PC-9 (cell line): ENCODE results near the gene ZEB2. TPM values are rescaled to one million over a fixed set of nuclear protein-coding genes. Genes with fewer than 3 reads are reported as not detected.
A peak's percentile ranks its signal among the peaks of the same experiment; 100 is the strongest.

ENCODE experiments used
- BruUV-seq: library from RNA; stranded (reverse); fragments of 400-500 nt; replicated peaks from 2 replicates; lab custom pipeline; 2021; lab: Mats Ljungman, UMichigan
- CTCF ChIA-PET: fragments of 300-600 bp; sonication (Branson Sonifier 250); formaldehyde crosslinking; loops from one replicate; lab custom pipeline; 2022; ENCODE audit warnings: antibody characterized with exemption; lab: Charles Lee
- POLR2A ChIA-PET: fragments of 300-600 bp; sonication (Branson Sonifier 250); formaldehyde crosslinking; loops from one replicate; lab custom pipeline; 2022; ENCODE audit warnings: antibody characterized with exemption; ENCODE audit not compliant: unreplicated experiment; lab: Charles Lee
- DNase-seq, 2 experiments: peaks; one replicate each; pipeline versions ENCODE4 v3.0.0 to v3.0.0-alpha.2; 2015 to 2022; ENCODE audit warnings: mixed read lengths in 1 of 2
- H2AFZ ChIP-seq: fragments of 200-600 bp; sonication (generic); 2 replicates; pipeline ENCODE4 v1.8.1; 2017; ENCODE audit warnings: antibody characterized with exemption
- H3F3A ChIP-seq: fragments of 200-600 bp; sonication (generic); 2 replicates; pipeline ENCODE4 v1.8.1; 2017; ENCODE audit warnings: antibody characterized with exemption, mild to moderate bottlenecking, low read depth; ENCODE audit not compliant: insufficient read depth
- H3K27ac ChIP-seq: fragments of 200-600 bp; sonication (generic); 2 replicates; pipeline ENCODE4 v1.6.1; 2016; ENCODE audit warnings: mixed run types
- H3K27me3 ChIP-seq: fragments of 200-600 bp; sonication (generic); 2 replicates; pipeline ENCODE4 v1.6.1; 2016; ENCODE audit warnings: low read depth, mixed run types; ENCODE audit not compliant: insufficient read depth
- H3K36me3 ChIP-seq: fragments of 200-600 bp; sonication (generic); 2 replicates; pipeline ENCODE4 v1.6.1; 2016; ENCODE audit warnings: low read depth, mixed run types
- H3K4me1 ChIP-seq: fragments of 200-600 bp; sonication (generic); replicated peaks from 2 replicates; pipeline ENCODE4 v1.6.1; 2016; ENCODE audit warnings: mixed run types; ENCODE audit not compliant: insufficient read depth
- H3K4me2 ChIP-seq: fragments of 200-600 bp; sonication (generic); 2 replicates; pipeline ENCODE4 v1.6.1; 2017; ENCODE audit warnings: mixed run types
- H3K4me3 ChIP-seq: fragments of 200-600 bp; sonication (generic); 2 replicates; pipeline ENCODE4 v1.6.1; 2016; ENCODE audit warnings: mixed run types
- H3K79me2 ChIP-seq: fragments of 200-600 bp; sonication (generic); 2 replicates; pipeline ENCODE4 v1.6.1; 2017; ENCODE audit warnings: low read depth, mixed run types
- H3K9me2 ChIP-seq: fragments of 200-600 bp; sonication (generic); 2 replicates; pipeline ENCODE4 v1.8.1; 2017; ENCODE audit warnings: mild to moderate bottlenecking; ENCODE audit not compliant: insufficient read depth
- H3K9me3 ChIP-seq: fragments of 200-600 bp; sonication (generic); 2 replicates; pipeline ENCODE4 v1.8.1; 2016; ENCODE audit warnings: low read depth; ENCODE audit not compliant: insufficient read depth
- H4K20me1 ChIP-seq: fragments of 200-600 bp; sonication (generic); 2 replicates; pipeline ENCODE4 v1.8.1; 2017; ENCODE audit not compliant: insufficient read depth
- CTCF ChIP-seq: fragments of 200-600 bp; sonication (generic); conservative IDR thresholded peaks from 2 replicates; pipeline ENCODE4 v1.6.1; 2017; ENCODE audit warnings: mixed run types, antibody characterized with exemption, mild to moderate bottlenecking, moderate library complexity
- EZH2 ChIP-seq: fragments of 200-600 bp; sonication (generic); IDR thresholded peaks from 2 replicates; pipeline ENCODE4 v1.8.0; 2017; ENCODE audit warnings: antibody characterized with exemption, low read depth
- intact Hi-C: fragments of 100-400 bp; cut with micrococcal nuclease; formaldehyde crosslinking; loops from one replicate; pipeline ENCODE4 v1.10.0; 2022; ENCODE audit not compliant: unreplicated experiment
- total RNA-seq: library from RNA; stranded (reverse); gene quantifications from 2 replicates; pipeline ENCODE4 v1.2.3, GENCODE V29; 2021

ZEB2 gene
- total RNA-seq, 1 experiment from 2014 or later, result 0.09 TPM

- peak in 1 of 2 experiments; percentile 61 for DNase-seq
- POLR2A ChIA-PET, result no interaction called here
- no TSS peak for BruUV-seq
- no peaks in the 10 kb centered on the region for H4K20me1 ChIP-seq
- H3K9me3 ChIP-seq, result 0 out of 2 replicates have a peak, but pooled peaks cover 4% of the 10 kb centered on the region
- H3F3A ChIP-seq, result no peaks in the 10 kb centered on the region
- no peak overlapping the region for H3K4me2 ChIP-seq
- CTCF ChIA-PET, result no interaction called here
- no peaks in the 10 kb centered on the region for H3K79me2 ChIP-seq
- intact Hi-C loops, result no loop called here
- H3K27ac ChIP-seq, result no peak overlapping the region
- H3K4me3 ChIP-seq, result no peak overlapping the region
- H3K4me1 ChIP-seq, result peaks cover 28% of the 10 kb centered on the region
- no peaks in the 10 kb centered on the region for H3K27me3 ChIP-seq
- H3K36me3 ChIP-seq, result no peaks in the 10 kb centered on the region
- H3K9me2 ChIP-seq, result no peaks in the 10 kb centered on the region
- no peak overlapping the region for H2AFZ ChIP-seq
- TF ChIP-seq CTCF (no peak), EZH2 (no peak)
Measured at GRCh38 chr2:144362401-144362800, 157.5 kb downstream of the ZEB2 start.

GRCh38 chr2:144361742-144362141 is 158.2 kb downstream of the ZEB2 start:
- ChIA-PET POLR2A (no interaction called here), CTCF (no interaction called here)
- H3K27ac ChIP-seq, result no peak overlapping the region
- H3K79me2 ChIP-seq, result no peaks in the 10 kb centered on the region
- no peak overlapping the region for H3K4me3 ChIP-seq
- H3K9me3 ChIP-seq, result peaks cover 10% of the 10 kb centered on the region; the same call in 1 of the 2 replicates
- H3K27me3 ChIP-seq, result no peaks in the 10 kb centered on the region
- TF ChIP-seq EZH2, result no peak
- no peak for TF ChIP-seq CTCF
- peaks cover 32% of the 10 kb centered on the region for H3K4me1 ChIP-seq
- H2AFZ ChIP-seq, result no peak overlapping the region
- no peaks in the 10 kb centered on the region for H3K36me3 ChIP-seq
- H4K20me1 ChIP-seq, result no peaks in the 10 kb centered on the region
- intact Hi-C loops, result no loop called here
- no peaks in the 10 kb centered on the region for H3K9me2 ChIP-seq
- H3F3A ChIP-seq, result no peaks in the 10 kb centered on the region
- no peak overlapping the region for H3K4me2 ChIP-seq
- BruUV-seq, result no TSS peak
- DNase-seq, result no peak

- H2AFZ ChIP-seq, result no peak overlapping the region
- no peaks in the 10 kb centered on the region for H3F3A ChIP-seq
- H3K27me3 ChIP-seq, result no peaks in the 10 kb centered on the region
- POLR2A ChIA-PET, result no interaction called here
- CTCF ChIA-PET, result no interaction called here
- intact Hi-C loops, result no loop called here
- no peak for TF ChIP-seq EZH2
- TF ChIP-seq CTCF, result no peak
- BruUV-seq, result no TSS peak
- peaks cover 32% of the 10 kb centered on the region for H3K4me1 ChIP-seq
- peaks cover 12% of the 10 kb centered on the region; the same call in 1 of the 2 replicates for H3K9me3 ChIP-seq
- H3K4me2 ChIP-seq, result no peak overlapping the region
- no peak overlapping the region for H3K27ac ChIP-seq
- no peaks in the 10 kb centered on the region for H3K9me2 ChIP-seq
- H3K79me2 ChIP-seq, result no peaks in the 10 kb centered on the region
- no peaks in the 10 kb centered on the region for H3K36me3 ChIP-seq
- no peaks in the 10 kb centered on the region for H4K20me1 ChIP-seq
- DNase-seq, result no peak
- no peak overlapping the region for H3K4me3 ChIP-seq
Measured at GRCh38 chr2:144359684-144360083, 160.2 kb downstream of the ZEB2 start.
